HG02610 (cell line): ENCODE results near the gene ITPR3.
"Not testable (repeated sequence)": the region's sequence is repeated elsewhere in the genome, so short reads cannot be mapped to it uniquely, and the experiment has no call there.

Experiments used
- ATAC-seq: cut with Tn5 transposase; IDR thresholded peaks from one replicate; pipeline ENCODE4 v1.9.1; 2021; ENCODE audit warnings: mild to moderate bottlenecking, moderate library complexity; ENCODE audit not compliant: unreplicated experiment

Gene ITPR3

GRCh38 chr6:33590531-33591198 is 30.5 kb upstream of the ITPR3 start:
- no peak for ATAC-seq

- ATAC-seq, result no peak
These were observed 29.6 kb upstream of the ITPR3 start for GRCh38 chr6:33591424-33592032.

GRCh38 chr6:33592280-33592594 is 28.9 kb upstream of the ITPR3 start:
- no peak for ATAC-seq

- ATAC-seq, result peak; percentile 43
These were observed 28.3 kb upstream of the ITPR3 start for GRCh38 chr6:33592595-33593413.

- no peak for ATAC-seq
These were observed 27.8 kb upstream of the ITPR3 start for GRCh38 chr6:33593414-33593727.

GRCh38 chr6:33595001-33595846 is 25.9 kb upstream of the ITPR3 start:
- no peak for ATAC-seq

GRCh38 chr6:33596894-33597293 is 24.2 kb upstream of the ITPR3 start:
- ATAC-seq, result not testable (repeated sequence)

- no peak for ATAC-seq
These were observed 23.4 kb upstream of the ITPR3 start for GRCh38 chr6:33597551-33598322.

- ATAC-seq, result no peak
These were observed 21.6 kb upstream of the ITPR3 start for GRCh38 chr6:33599413-33599938.

GRCh38 chr6:33600761-33601160 is 20.4 kb upstream of the ITPR3 start:
- ATAC-seq, result no peak

- ATAC-seq, result no peak
These were observed 18.9 kb upstream of the ITPR3 start for GRCh38 chr6:33602180-33602579.

GRCh38 chr6:33604941-33605854 is 15.9 kb upstream of the ITPR3 start:
- ATAC-seq, result no peak

GRCh38 chr6:33606642-33607041 is 14.5 kb upstream of the ITPR3 start:
- ATAC-seq, result no peak

- no peak for ATAC-seq
These were observed 13.9 kb upstream of the ITPR3 start for GRCh38 chr6:33607126-33607783.

- ATAC-seq, result no peak
These were observed 13.3 kb upstream of the ITPR3 start for GRCh38 chr6:33607784-33608161.

- ATAC-seq, result no peak
These were observed 12.1 kb upstream of the ITPR3 start for GRCh38 chr6:33609019-33609418.

- ATAC-seq, result no peak
These were observed 11.6 kb upstream of the ITPR3 start for GRCh38 chr6:33609528-33609927.

- no peak for ATAC-seq
These were observed 11.1 kb upstream of the ITPR3 start for GRCh38 chr6:33610067-33610466.
